Ovary (tissue), 3 donors: ENCODE data around the gene SLC22A12.

Experiments used
- CTCF ChIP-seq, 3 donors: fragments of 450-650 bp in 2 of 3; fragments of 200-600 bp in 1 of 3; IDR thresholded peaks; one replicate each; pipeline versions ENCODE4 v1.5.1 to v1.8.0; 2016 to 2022; ENCODE audit warnings: antibody characterized with exemption in 3 of 3, mild to moderate bottlenecking in 1 of 3
- EP300 ChIP-seq: sonication (generic); formaldehyde crosslinking; IDR thresholded peaks from one replicate; pipeline ENCODE4 v1.6.1; 2017; ENCODE audit warnings: antibody characterized with exemption
- POLR2A ChIP-seq: fragments of 450-650 bp; IDR thresholded peaks from one replicate; pipeline ENCODE4 v1.6.1; 2017; ENCODE audit warnings: antibody characterized with exemption, mild to moderate bottlenecking, moderate library complexity
- donor health status: DM: no; HTN: no; CAD: no.

GRCh38 chr11:64561984-64562722 is 28.9 kb upstream of the SLC22A12 start:
- no peak for TF ChIP-seq CTCF (IDR thresholded peaks at IDR 0.05)
- no peak for TF ChIP-seq EP300
- no peak for TF ChIP-seq POLR2A
